ENCODE measurements around the gene ZNF224.

The ZNF224 gene

GRCh38 chr19:44076325-44076724 lies 17.8 kb upstream of the ZNF224 start:
- TF ChIP-seq CTCF (IDR thresholded peaks at IDR 0.05; ENCODE audit: low read depth, low read length) (no peak), POLR2A (IDR thresholded peaks at IDR 0.05; ENCODE audit: extremely low read depth, insufficient read length) (no peak), MAX (IDR thresholded peaks at IDR 0.05; ENCODE audit: low read depth, low read length) (no peak), MYC (IDR thresholded peaks at IDR 0.05; ENCODE audit: low read depth, low read length) (no peak)
- no peak overlapping the region for H3K4me3 ChIP-seq (ENCODE audit: low read depth, low read length)
- no peak for DNase-seq (ENCODE audit: low read depth)

- no peak for TF ChIP-seq MYC (IDR thresholded peaks at IDR 0.05; ENCODE audit: low read depth, low read length)
- TF ChIP-seq POLR2A (IDR thresholded peaks at IDR 0.05; ENCODE audit: extremely low read depth, insufficient read length), result no peak
- TF ChIP-seq CTCF (IDR thresholded peaks at IDR 0.05; ENCODE audit: low read depth, low read length), result no peak
- TF ChIP-seq MAX (IDR thresholded peaks at IDR 0.05; ENCODE audit: low read depth, low read length), result no peak
- DNase-seq (ENCODE audit: low read depth), result no peak
- H3K4me3 ChIP-seq (ENCODE audit: low read depth, low read length), result no peak overlapping the region
Observed at GRCh38 chr19:44092108-44092507, 2.1 kb upstream of the ZNF224 start.

- TF ChIP-seq POLR2A (IDR thresholded peaks at IDR 0.05; ENCODE audit: extremely low read depth, insufficient read length) (no peak), MAX (IDR thresholded peaks at IDR 0.05; ENCODE audit: low read depth, low read length) (no peak)
- DNase-seq (ENCODE audit: low read depth), result no peak
- no peak overlapping the region for H3K4me3 ChIP-seq (ENCODE audit: low read depth, low read length)
Observed at GRCh38 chr19:44107751-44108150, 13.6 kb downstream of the ZNF224 start.

- TF ChIP-seq CTCF (IDR thresholded peaks at IDR 0.05; ENCODE audit: low read depth, low read length), result no peak
- no peak for TF ChIP-seq MAX (IDR thresholded peaks at IDR 0.05; ENCODE audit: low read depth, low read length)
- no peak for TF ChIP-seq POLR2A (IDR thresholded peaks at IDR 0.05; ENCODE audit: extremely low read depth, insufficient read length)
- no peak overlapping the region for H3K4me3 ChIP-seq (ENCODE audit: low read depth, low read length)
- no peak for DNase-seq (ENCODE audit: low read depth)
Observed at GRCh38 chr19:44109458-44109857, 15.3 kb downstream of the ZNF224 start.

- peak overlapping the region; percentile 89 for H3K4me3 ChIP-seq (ENCODE audit: low read depth, low read length)
- peak; percentile 20 for DNase-seq (ENCODE audit: low read depth)
- TF ChIP-seq MYC (IDR thresholded peaks at IDR 0.05; ENCODE audit: low read depth, low read length), result no peak
- TF ChIP-seq MAX (IDR thresholded peaks at IDR 0.05; ENCODE audit: low read depth, low read length), result no peak
- no peak for TF ChIP-seq CTCF (IDR thresholded peaks at IDR 0.05; ENCODE audit: low read depth, low read length)
- no peak for TF ChIP-seq POLR2A (IDR thresholded peaks at IDR 0.05; ENCODE audit: extremely low read depth, insufficient read length)
Observed at GRCh38 chr19:44111910-44112463, 17.8 kb downstream of the ZNF224 start.

GRCh38 chr19:44112802-44113137 lies 18.6 kb downstream of the ZNF224 start:
- TF ChIP-seq MAX (IDR thresholded peaks at IDR 0.05; ENCODE audit: low read depth, low read length) (no peak), MYC (IDR thresholded peaks at IDR 0.05; ENCODE audit: low read depth, low read length) (no peak), POLR2A (IDR thresholded peaks at IDR 0.05; ENCODE audit: extremely low read depth, insufficient read length) (no peak), CTCF (IDR thresholded peaks at IDR 0.05; ENCODE audit: low read depth, low read length) (no peak)
- DNase-seq (ENCODE audit: low read depth), result no peak
- H3K4me3 ChIP-seq (ENCODE audit: low read depth, low read length), result peak overlapping the region; percentile 89
